SK-N-SH (cell line): Measurements from ENCODE around the gene GAS2L1. TPM values are rescaled to one million over a fixed set of nuclear protein-coding genes. Genes with fewer than 3 reads are reported as not detected.

Experiments used
- CTCF ChIA-PET: fragments of 300-600, 350-600 bp; formaldehyde crosslinking; extraction: SDS; loops from one replicate; lab custom pipeline; 2021; lab: Yijun Ruan, JAX
- POLR2A ChIA-PET: fragments of 350-600 bp; sonication (Branson Sonifier 250); formaldehyde crosslinking; extraction: SDS; loops from one replicate; lab custom pipeline; 2020; ENCODE audit warnings: antibody characterized with exemption, inconsistent platforms; lab: Yijun Ruan, JAX
- DNase-seq: peaks from one replicate; pipeline ENCODE4 v3.0.0; 2012
- H2AFZ ChIP-seq: fragments of 200-600 bp; sonication (generic); 2 replicates; pipeline ENCODE4 v1.8.1; 2016; ENCODE audit warnings: antibody characterized with exemption, mild to moderate bottlenecking, low read depth
- H3F3A ChIP-seq: fragments of 200-600 bp; sonication (generic); replicated peaks from 2 replicates; pipeline ENCODE3; 2016; ENCODE audit warnings: antibody characterized with exemption, mild to moderate bottlenecking; ENCODE audit not compliant: insufficient read depth
- H3K27ac ChIP-seq, 2 experiments: fragments of 200-500 bp in 1 of 2; fragments of 200-600 bp in 1 of 2; sonication (Bioruptor generic) in 1 of 2; sonication (generic), shearing (Covaris generic) in 1 of 2; 2 replicates each; pipeline versions ENCODE4 v1.5.1 to v1.6.1; 2014 to 2016; ENCODE audit warnings: low read depth in 2 of 2, inconsistent platforms in 1 of 2, low read length in 1 of 2, mild to moderate bottlenecking in 1 of 2, mixed read lengths in 1 of 2
- H3K27me3 ChIP-seq: fragments of 200-600 bp; sonication (generic), shearing (Covaris generic); 2 replicates; pipeline ENCODE4 v1.6.1; 2016; ENCODE audit warnings: mixed run types; ENCODE audit not compliant: insufficient read depth
- H3K36me3 ChIP-seq, 2 experiments: fragments of 200-500 bp in 1 of 2; fragments of 200-600 bp in 1 of 2; sonication (Bioruptor generic) in 1 of 2; sonication (generic) in 1 of 2; replicated peaks in 1 of 2; 2 replicates each; pipeline versions ENCODE3 to v1.5.1; 2014 to 2016; ENCODE audit warnings: low read length in 1 of 2, mild to moderate bottlenecking in 1 of 2; ENCODE audit not compliant: insufficient read depth in 2 of 2, control insufficient read depth in 1 of 2
- H3K4me1 ChIP-seq, 2 experiments: fragments of 200-500 bp in 1 of 2; fragments of 200-600 bp in 1 of 2; sonication (Bioruptor generic) in 1 of 2; sonication (generic), shearing (Covaris generic) in 1 of 2; 2 replicates each; pipeline versions ENCODE4 v1.5.1 to v1.6.1; 2014 to 2016; ENCODE audit warnings: low read depth in 1 of 2, low read length in 1 of 2, mixed run types in 1 of 2; ENCODE audit not compliant: insufficient read depth in 2 of 2, control insufficient read depth in 1 of 2
- H3K4me2 ChIP-seq: fragments of 200-600 bp; sonication (generic), shearing (Covaris generic); 2 replicates; pipeline ENCODE4 v1.6.1; 2017; ENCODE audit warnings: mixed run types
- H3K4me3 ChIP-seq, 2 experiments: fragments of 200-500 bp in 1 of 2; fragments of 200-600 bp in 1 of 2; sonication (Bioruptor generic) in 1 of 2; sonication (generic), shearing (Covaris generic) in 1 of 2; 2 replicates each; pipeline versions ENCODE4 v1.5.1 to v1.8.1; 2014 to 2016; ENCODE audit warnings: low read depth in 2 of 2, inconsistent platforms in 1 of 2, low read length in 1 of 2, mild to moderate bottlenecking in 1 of 2, mixed read lengths in 1 of 2, moderate library complexity in 1 of 2
- H3K79me2 ChIP-seq: fragments of 200-600 bp; sonication (generic); 2 replicates; pipeline ENCODE4 v1.8.1; 2017; ENCODE audit warnings: mild to moderate bottlenecking; ENCODE audit not compliant: insufficient read depth
- H3K9ac ChIP-seq: fragments of 200-600 bp; sonication (generic); 2 replicates; pipeline ENCODE4 v1.6.1; 2017; ENCODE audit warnings: mixed run types
- H3K9me2 ChIP-seq: fragments of 200-600 bp; sonication (generic); 2 replicates; pipeline ENCODE4 v1.6.1; 2017; ENCODE audit warnings: mixed run types
- H3K9me3 ChIP-seq: fragments of 200-600 bp; sonication (generic); 2 replicates; pipeline ENCODE4 v1.6.1; 2017; ENCODE audit warnings: mixed run types, mild to moderate bottlenecking, moderate library complexity
- H4K20me1 ChIP-seq: fragments of 200-600 bp; sonication (generic); 2 replicates; pipeline ENCODE4 v1.6.1; 2017; ENCODE audit warnings: mild to moderate bottlenecking, mixed run types; ENCODE audit not compliant: insufficient read depth
- ELF1 ChIP-seq: IDR thresholded peaks from 2 replicates; pipeline ENCODE4 v1.4.0; 2012
- EP300 ChIP-seq, 2 experiments: IDR thresholded peaks; 2 replicates each; pipeline versions ENCODE4 v1.4.0 to v1.6.1; 2012; ENCODE audit warnings: borderline replicate concordance in 1 of 2, low read depth in 1 of 2, low read length in 1 of 2
- EZH2phosphoT487 ChIP-seq: fragments of 200-600 bp; sonication (generic); IDR thresholded peaks from 2 replicates; pipeline ENCODE4 v1.6.1; 2017; ENCODE audit warnings: low read depth, mixed run types, mild to moderate bottlenecking, antibody characterized with exemption, moderate library complexity, borderline replicate concordance
- FOXJ3 ChIP-seq: sonication (generic); formaldehyde crosslinking; IDR thresholded peaks from 2 replicates; pipeline ENCODE4 v1.5.1; 2020; ENCODE audit warnings: mild to moderate bottlenecking, missing genetic modification reagents
- FOXM1 ChIP-seq: IDR thresholded peaks from 2 replicates; pipeline ENCODE4 v1.4.0; 2012; ENCODE audit warnings: low read depth, mild to moderate bottlenecking
- GABPA ChIP-seq: IDR thresholded peaks from 2 replicates; pipeline ENCODE4 v1.4.0; 2012; ENCODE audit warnings: low read depth, mild to moderate bottlenecking
- MAX ChIP-seq: IDR thresholded peaks from 2 replicates; pipeline ENCODE4 v1.4.0; 2012; ENCODE audit warnings: low read depth
- REST ChIP-seq: IDR thresholded peaks from 2 replicates; pipeline ENCODE4 v1.6.1; 2012; ENCODE audit warnings: mild to moderate bottlenecking, low read depth, low read length, moderate library complexity
- RXRA ChIP-seq: IDR thresholded peaks from 2 replicates; pipeline ENCODE4 v1.4.0; 2012; ENCODE audit warnings: low read depth, mild to moderate bottlenecking, borderline replicate concordance
- TAF1 ChIP-seq: IDR thresholded peaks from 2 replicates; pipeline ENCODE4 v1.6.1; 2012; ENCODE audit warnings: low read depth, mild to moderate bottlenecking, low read length, moderate library complexity, borderline replicate concordance
- YY1 ChIP-seq: IDR thresholded peaks from 2 replicates; pipeline ENCODE4 v1.4.0; 2012; ENCODE audit warnings: low read depth, mild to moderate bottlenecking
- WGBS: methylation state at CpG from one replicate; pipeline ENCODE4 v1.1.6; 2017; ENCODE audit warnings: low lambda C conversion rate; 5-methylcytosine and 5-hydroxymethylcytosine counted together
- polyA plus RNA-seq, 3 experiments: library from polyadenylated mRNA; depleted of rRNA; stranded (reverse); fragments of >200 nt; gene quantifications; 2 replicates each; pipeline ENCODE4 v1.2.3, GENCODE V29; 2012
- TF ChIP-seq, protein P1 (sequence below): IDR thresholded peaks from 2 replicates; pipeline ENCODE4 v1.4.0; 2012; ENCODE audit warnings: low read depth, borderline replicate concordance

The GAS2L1 gene
- polyA plus RNA-seq, 1 of the 3 experiments (the other 2 are of a cell fraction), result 21.8 TPM

GRCh38 chr22:29288837-29289236 lies 17.6 kb upstream of the GAS2L1 start:
- peaks cover 100% of the 10 kb centered on the region for H3K79me2 ChIP-seq
- H3K9me3 ChIP-seq, result no peaks in the 10 kb centered on the region
- H3K27me3 ChIP-seq, result no peaks in the 10 kb centered on the region
- peaks cover 86% of the 10 kb centered on the region for H4K20me1 ChIP-seq
- no peak overlapping the region for H3K27ac ChIP-seq
- no peak for TF ChIP-seq FOXM1
- TF ChIP-seq FOXJ3 (CRISPR knock-in tag), result no peak
- TF ChIP-seq, all 33 proteins: peak for 0
- Histone ChIP-seq H3K4me2 (no peak overlapping the region), H3K9me2 (no peaks in the 10 kb centered on the region), H3K36me3 (peaks cover 77 to 98% of the 10 kb centered on the region in 2 experiments), H3K4me3 (no peak overlapping the region), H3F3A (peaks cover 21% of the 10 kb centered on the region), H2AFZ (no peak overlapping the region), H3K4me1 (no peaks in the 10 kb centered on the region), H3K9ac (no peak overlapping the region)
- POLR2A ChIA-PET, result interaction anchor here (0.6 kb wide), 1 partner anchor 14 kb away, joined by 3 read pairs; no protein-coding TSS in a partner anchor
- no peak for DNase-seq
- 92% methylated on average over 2 of the region's 2 CpGs for WGBS
- CTCF ChIA-PET, result interaction anchor here (0.9 to 1.1 kb wide), 2 partner anchors 19 to 43 kb away, joined by 3 to 4 read pairs; no protein-coding TSS in a partner anchor

GRCh38 chr22:29290061-29290460 lies 16.4 kb upstream of the GAS2L1 start:
- TF ChIP-seq MAX (no peak), TAF1 (no peak), GABPA (no peak), RXRA (no peak), FOXM1 (no peak), YY1 (no peak), EP300 (IDR thresholded peaks at IDR 0.05; ENCODE audit: borderline replicate concordance in 1 of 2, low read depth in 1 of 2, low read length in 1 of 2) (no peak), EZH2phosphoT487 (no peak), ELF1 (no peak), REST (no peak)
- TF ChIP-seq, protein P1, sequence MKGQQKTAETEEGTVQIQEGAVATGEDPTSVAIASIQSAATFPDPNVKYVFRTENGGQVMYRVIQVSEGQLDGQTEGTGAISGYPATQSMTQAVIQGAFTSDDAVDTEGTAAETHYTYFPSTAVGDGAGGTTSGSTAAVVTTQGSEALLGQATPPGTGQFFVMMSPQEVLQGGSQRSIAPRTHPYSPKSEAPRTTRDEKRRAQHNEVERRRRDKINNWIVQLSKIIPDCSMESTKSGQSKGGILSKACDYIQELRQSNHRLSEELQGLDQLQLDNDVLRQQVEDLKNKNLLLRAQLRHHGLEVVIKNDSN, result no peak
- no peak overlapping the region for H3K9ac ChIP-seq
- DNase-seq, result no peak
- H3K9me2 ChIP-seq, result no peaks in the 10 kb centered on the region
- H3K27me3 ChIP-seq, result no peaks in the 10 kb centered on the region
- H4K20me1 ChIP-seq, result peaks cover 81% of the 10 kb centered on the region
- CTCF ChIA-PET, result no interaction called here
- H3K4me1 ChIP-seq, result no peaks in the 10 kb centered on the region
- H3F3A ChIP-seq, result peaks cover 24% of the 10 kb centered on the region
- 81% methylated on average over 5 of the region's 5 CpGs for WGBS
- peaks cover 94% of the 10 kb centered on the region for H3K79me2 ChIP-seq
- H3K9me3 ChIP-seq, result no peaks in the 10 kb centered on the region
- POLR2A ChIA-PET, result no interaction called here
- no peak overlapping the region for H3K4me3 ChIP-seq
- no peak overlapping the region for H3K27ac ChIP-seq
- H3K36me3 ChIP-seq, result peaks cover 73 to 98% of the 10 kb centered on the region in 2 experiments
- no peak overlapping the region for H2AFZ ChIP-seq
- H3K4me2 ChIP-seq, result no peak overlapping the region
